NCI-H1694 treated with DMSO at 0.1 percent for 48 hours (cell line): ENCODE results near the gene CAMTA1.

ENCODE experiments used
- DNase-seq: peaks from one replicate; lab custom pipeline; 2025; lab: John Stamatoyannopoulos, UW

Gene CAMTA1

GRCh38 chr1:6979003-6979613 is 193.9 kb downstream of the CAMTA1 start:
- no peak for DNase-seq

- no peak for DNase-seq
These were observed 196.3 kb downstream of the CAMTA1 start for GRCh38 chr1:6981595-6981994.

GRCh38 chr1:6982443-6982842 is 197.2 kb downstream of the CAMTA1 start:
- DNase-seq: no peak

GRCh38 chr1:6982860-6983259 is 197.6 kb downstream of the CAMTA1 start:
- DNase-seq: no peak

- DNase-seq: no peak
These were observed 199.3 kb downstream of the CAMTA1 start for GRCh38 chr1:6984536-6984935.

- no peak for DNase-seq
These were observed 199.7 kb downstream of the CAMTA1 start for GRCh38 chr1:6984986-6985385.

GRCh38 chr1:6985549-6986276 is 200.5 kb downstream of the CAMTA1 start:
- no peak for DNase-seq

- no peak for DNase-seq
These were observed 201.0 kb downstream of the CAMTA1 start for GRCh38 chr1:6986281-6986680.

- no peak for DNase-seq
These were observed 202.7 kb downstream of the CAMTA1 start for GRCh38 chr1:6987940-6988339.

GRCh38 chr1:6988796-6989195 is 203.5 kb downstream of the CAMTA1 start:
- DNase-seq: no peak

- no peak for DNase-seq
These were observed 204.2 kb downstream of the CAMTA1 start for GRCh38 chr1:6989212-6990159.

- DNase-seq: no peak
These were observed 206.0 kb downstream of the CAMTA1 start for GRCh38 chr1:6991266-6991665.

- DNase-seq: no peak
These were observed 210.5 kb downstream of the CAMTA1 start for GRCh38 chr1:6995789-6996188.

GRCh38 chr1:6996371-6996770 is 211.1 kb downstream of the CAMTA1 start:
- DNase-seq: no peak

- DNase-seq: no peak
These were observed 211.6 kb downstream of the CAMTA1 start for GRCh38 chr1:6996866-6997265.

GRCh38 chr1:6998267-6998666 is 213.0 kb downstream of the CAMTA1 start:
- DNase-seq: no peak

GRCh38 chr1:6999826-7000225 is 214.6 kb downstream of the CAMTA1 start:
- DNase-seq: no peak

- no peak for DNase-seq
These were observed 215.5 kb downstream of the CAMTA1 start for GRCh38 chr1:7000720-7001119.

- no peak for DNase-seq
These were observed 217.5 kb downstream of the CAMTA1 start for GRCh38 chr1:7002728-7003127.

GRCh38 chr1:7003676-7004075 is 218.4 kb downstream of the CAMTA1 start:
- DNase-seq: no peak

- DNase-seq: no peak
These were observed 218.9 kb downstream of the CAMTA1 start for GRCh38 chr1:7004181-7004580.

GRCh38 chr1:7005762-7006161 is 220.5 kb downstream of the CAMTA1 start:
- no peak for DNase-seq
